ENCODE measurements around the gene SLC37A1. TPM values are rescaled to one million over a fixed set of nuclear protein-coding genes. Genes with fewer than 3 reads are reported as not detected.

Gene SLC37A1
- total and polyA plus RNA-seq, 5 donors from 2014 or later = 2.8 to 18.8 (median 3.6) TPM

GRCh38 chr21:42499444-42500112 lies 14.1 kb upstream of the SLC37A1 start:
- Histone ChIP-seq H3K4me3 (ENCODE audit: low read depth, low read length) (no peak overlapping the region), H3K27ac (ENCODE audit: insufficient read depth, low read length, poor library complexity, severe bottlenecking) (no peak overlapping the region), H3K4me1 (ENCODE audit: control insufficient read depth, insufficient read depth, low read length, poor library complexity, severe bottlenecking) (peaks cover 20% of the 10 kb centered on the region), H3K36me3 (ENCODE audit: control insufficient read depth, insufficient read depth, low read length) (no peaks in the 10 kb centered on the region), H3K9me3 (ENCODE audit: control insufficient read depth in 2 of 2, low read length in 2 of 2) (no peaks in the 10 kb centered on the region), H3K27me3 (ENCODE audit: control insufficient read depth, insufficient read depth, low read length) (no peaks in the 10 kb centered on the region)
- peaks cover 0 to 26% (median 15%) of the 10 kb centered on the region in 4 donors for H3K4me1 Mint-ChIP-seq
- peaks cover 17% of the 10 kb centered on the region for H3K27me3 Mint-ChIP-seq
- no peaks in the 10 kb centered on the region for H3K36me3 Mint-ChIP-seq
- ATAC-seq (ENCODE audit: low read depth in 2 of 2) (no peak), DNase-seq (no peak)
- peak overlapping the region in 1 of 4 donors; percentile 43 for H3K4me3 Mint-ChIP-seq
- H3K27ac Mint-ChIP-seq = no peak overlapping the region
- no peaks in the 10 kb centered on the region for H3K9me3 Mint-ChIP-seq

- H3K4me3 Mint-ChIP-seq = no peak overlapping the region
- H3K9me3 Mint-ChIP-seq = no peaks in the 10 kb centered on the region
- H3K4me3 ChIP-seq (ENCODE audit: low read depth, low read length) = no peak overlapping the region
- H3K27me3 Mint-ChIP-seq = peaks cover 17% of the 10 kb centered on the region
- no peaks in the 10 kb centered on the region for H3K36me3 ChIP-seq (ENCODE audit: control insufficient read depth, insufficient read depth, low read length)
- H3K4me1 ChIP-seq (ENCODE audit: control insufficient read depth, insufficient read depth, low read length, poor library complexity, severe bottlenecking) = peaks cover 20% of the 10 kb centered on the region
- no peak for ATAC-seq (ENCODE audit: low read depth in 2 of 2)
- H3K4me1 Mint-ChIP-seq = peaks cover 0 to 26% (median 16%) of the 10 kb centered on the region in 4 donors
- no peak overlapping the region for H3K27ac ChIP-seq (ENCODE audit: insufficient read depth, low read length, poor library complexity, severe bottlenecking)
- H3K27ac Mint-ChIP-seq = no peak overlapping the region
- no peak for DNase-seq
- H3K36me3 Mint-ChIP-seq = no peaks in the 10 kb centered on the region
- H3K9me3 ChIP-seq (ENCODE audit: control insufficient read depth in 2 of 2, low read length in 2 of 2) = no peaks in the 10 kb centered on the region
- no peaks in the 10 kb centered on the region for H3K27me3 ChIP-seq (ENCODE audit: control insufficient read depth, insufficient read depth, low read length)
Observed at GRCh38 chr21:42500225-42500624, 13.4 kb upstream of the SLC37A1 start.

DNA sequence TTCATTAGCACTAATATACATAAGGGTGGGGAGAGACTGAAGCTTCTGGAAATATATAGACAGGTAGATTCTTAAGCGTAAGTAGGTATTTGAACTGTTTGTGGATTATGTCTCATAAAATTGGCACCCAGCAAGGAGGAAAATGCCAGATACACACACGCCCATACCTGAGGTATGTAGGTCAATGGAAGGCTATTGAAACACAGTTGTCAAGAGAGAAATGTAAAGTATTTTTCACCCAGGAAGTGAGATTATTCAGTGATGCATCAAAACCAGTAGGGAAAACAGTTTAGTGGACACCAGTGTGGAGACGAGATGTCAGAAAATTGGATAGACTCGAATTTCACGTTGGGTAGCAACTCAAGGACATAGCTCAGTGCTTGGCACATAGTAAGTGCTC lies 12.9 kb upstream of the SLC37A1 start:
- no peaks in the 10 kb centered on the region for H3K36me3 Mint-ChIP-seq
- H3K36me3 ChIP-seq (ENCODE audit: control insufficient read depth, insufficient read depth, low read length) = no peaks in the 10 kb centered on the region
- no peak overlapping the region for H3K27ac ChIP-seq (ENCODE audit: insufficient read depth, low read length, poor library complexity, severe bottlenecking)
- H3K27ac Mint-ChIP-seq = no peak overlapping the region
- peaks cover 17% of the 10 kb centered on the region for H3K4me1 ChIP-seq (ENCODE audit: control insufficient read depth, insufficient read depth, low read length, poor library complexity, severe bottlenecking)
- H3K27me3 Mint-ChIP-seq = peaks cover 16% of the 10 kb centered on the region
- DNase-seq (no peak), ATAC-seq (ENCODE audit: low read depth in 2 of 2) (no peak)
- no peaks in the 10 kb centered on the region for H3K9me3 ChIP-seq (ENCODE audit: control insufficient read depth in 2 of 2, low read length in 2 of 2)
- H3K9me3 Mint-ChIP-seq = no peaks in the 10 kb centered on the region
- H3K4me3 ChIP-seq (ENCODE audit: low read depth, low read length) = no peak overlapping the region
- peaks cover 0 to 26% (median 12%) of the 10 kb centered on the region in 4 donors for H3K4me1 Mint-ChIP-seq
- H3K4me3 Mint-ChIP-seq = no peak overlapping the region
- no peaks in the 10 kb centered on the region for H3K27me3 ChIP-seq (ENCODE audit: control insufficient read depth, insufficient read depth, low read length)

DNA sequence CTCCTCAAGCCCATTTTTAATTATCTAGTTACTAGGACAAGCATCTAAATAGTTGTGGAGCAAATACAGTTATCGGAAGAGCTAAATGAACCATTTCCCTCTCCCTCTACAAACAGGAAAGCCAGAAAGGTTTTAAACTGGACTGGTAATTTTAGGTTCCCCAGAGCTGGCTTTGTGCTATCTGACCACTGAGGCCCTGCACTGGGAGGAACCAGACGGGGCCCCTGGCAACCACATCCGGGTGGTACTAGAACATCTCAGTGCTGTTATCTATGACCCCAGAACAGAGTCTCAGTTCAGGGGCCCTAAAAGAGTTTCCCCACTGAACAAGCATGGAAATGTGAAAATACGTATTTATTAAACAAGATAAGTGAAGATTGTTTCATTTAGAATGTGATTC lies 9.9 kb upstream of the SLC37A1 start:
- H3K4me1 Mint-ChIP-seq = peaks cover 0 to 11% (median 5%) of the 10 kb centered on the region in 4 donors
- H3K36me3 Mint-ChIP-seq = no peaks in the 10 kb centered on the region
- DNase-seq (no peak), ATAC-seq (ENCODE audit: low read depth in 2 of 2) (no peak)
- Histone ChIP-seq H3K27me3 (ENCODE audit: control insufficient read depth, insufficient read depth, low read length) (no peaks in the 10 kb centered on the region), H3K4me1 (ENCODE audit: control insufficient read depth, insufficient read depth, low read length, poor library complexity, severe bottlenecking) (peaks cover 5% of the 10 kb centered on the region), H3K36me3 (ENCODE audit: control insufficient read depth, insufficient read depth, low read length) (no peaks in the 10 kb centered on the region), H3K27ac (ENCODE audit: insufficient read depth, low read length, poor library complexity, severe bottlenecking) (no peak overlapping the region), H3K4me3 (ENCODE audit: low read depth, low read length) (no peak overlapping the region), H3K9me3 (ENCODE audit: control insufficient read depth in 2 of 2, low read length in 2 of 2) (no peaks in the 10 kb centered on the region)
- no peaks in the 10 kb centered on the region for H3K9me3 Mint-ChIP-seq
- H3K27me3 Mint-ChIP-seq = peaks cover 14% of the 10 kb centered on the region
- no peak overlapping the region for H3K4me3 Mint-ChIP-seq
- H3K27ac Mint-ChIP-seq = peak overlapping the region in 1 of 3 donors; percentile 6

DNA sequence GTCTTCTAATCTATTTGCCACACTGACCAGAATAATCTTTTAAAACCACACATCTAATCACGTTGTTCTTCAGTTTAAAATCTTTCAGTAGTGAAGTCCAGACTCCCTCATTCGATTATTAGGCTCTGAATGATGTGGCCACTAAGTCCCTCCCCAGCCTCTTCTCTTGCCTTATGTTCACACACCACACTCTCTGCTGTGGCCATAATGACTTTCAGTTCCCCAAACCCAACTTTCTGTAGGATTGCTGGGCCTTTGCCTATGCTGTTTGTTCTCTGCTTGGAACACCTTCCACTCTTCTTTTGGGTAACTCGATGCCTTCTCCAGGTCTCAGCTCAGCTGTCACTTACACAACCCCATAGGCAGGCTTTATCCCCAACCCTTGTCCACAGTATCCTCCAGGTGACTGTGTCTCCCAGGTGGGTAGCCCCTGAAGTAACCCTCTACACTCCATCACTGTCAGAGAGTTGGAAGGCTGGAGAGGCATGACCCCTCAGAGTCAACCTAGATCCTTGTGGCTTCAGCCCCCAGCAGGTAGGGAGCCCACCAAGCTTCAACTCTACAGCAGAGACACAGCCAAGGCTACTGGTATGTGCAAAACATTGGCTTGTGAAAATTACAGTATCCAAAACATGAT lies 8.4 kb upstream of the SLC37A1 start:
- Mint-ChIP-seq H3K9me3 (no peaks in the 10 kb centered on the region), H3K4me1 (peaks cover 0 to 11% (median 5%) of the 10 kb centered on the region in 4 donors), H3K36me3 (no peaks in the 10 kb centered on the region), H3K4me3 (no peak overlapping the region), H3K27ac (no peak overlapping the region), H3K27me3 (peaks cover 21% of the 10 kb centered on the region)
- Histone ChIP-seq H3K4me1 (ENCODE audit: control insufficient read depth, insufficient read depth, low read length, poor library complexity, severe bottlenecking) (peaks cover 5% of the 10 kb centered on the region), H3K27ac (ENCODE audit: insufficient read depth, low read length, poor library complexity, severe bottlenecking) (no peak overlapping the region), H3K4me3 (ENCODE audit: low read depth, low read length) (no peak overlapping the region), H3K9me3 (ENCODE audit: control insufficient read depth in 2 of 2, low read length in 2 of 2) (no peaks in the 10 kb centered on the region), H3K27me3 (ENCODE audit: control insufficient read depth, insufficient read depth, low read length) (no peaks in the 10 kb centered on the region), H3K36me3 (ENCODE audit: control insufficient read depth, insufficient read depth, low read length) (no peaks in the 10 kb centered on the region)
- DNase-seq (no peak), ATAC-seq (ENCODE audit: low read depth in 2 of 2) (no peak)

GRCh38 chr21:42507418-42507817 lies 6.2 kb upstream of the SLC37A1 start:
- H3K27ac ChIP-seq (ENCODE audit: insufficient read depth, low read length, poor library complexity, severe bottlenecking) = no peak overlapping the region
- ATAC-seq (ENCODE audit: low read depth in 2 of 2) (no peak), DNase-seq (no peak)
- no peaks in the 10 kb centered on the region for H3K36me3 ChIP-seq (ENCODE audit: control insufficient read depth, insufficient read depth, low read length)
- H3K9me3 ChIP-seq (ENCODE audit: control insufficient read depth in 2 of 2, low read length in 2 of 2) = no peaks in the 10 kb centered on the region
- Mint-ChIP-seq H3K4me1 (peaks cover 0 to 14% (median 5%) of the 10 kb centered on the region in 4 donors), H3K9me3 (no peaks in the 10 kb centered on the region), H3K4me3 (no peak overlapping the region), H3K27ac (peak overlapping the region in 1 of 3 donors; percentile 24), H3K36me3 (no peaks in the 10 kb centered on the region), H3K27me3 (peaks cover 27% of the 10 kb centered on the region)
- H3K4me1 ChIP-seq (ENCODE audit: control insufficient read depth, insufficient read depth, low read length, poor library complexity, severe bottlenecking) = peaks cover 5% of the 10 kb centered on the region
- no peak overlapping the region for H3K4me3 ChIP-seq (ENCODE audit: low read depth, low read length)
- H3K27me3 ChIP-seq (ENCODE audit: control insufficient read depth, insufficient read depth, low read length) = no peaks in the 10 kb centered on the region

- Mint-ChIP-seq H3K9me3 (no peaks in the 10 kb centered on the region), H3K27ac (no peak overlapping the region), H3K36me3 (no peaks in the 10 kb centered on the region), H3K4me3 (no peak overlapping the region), H3K4me1 (peaks cover 0 to 18% (median 5%) of the 10 kb centered on the region in 4 donors), H3K27me3 (peaks cover 23% of the 10 kb centered on the region)
- no peak overlapping the region for H3K4me3 ChIP-seq (ENCODE audit: low read depth, low read length)
- H3K27me3 ChIP-seq (ENCODE audit: control insufficient read depth, insufficient read depth, low read length) = no peaks in the 10 kb centered on the region
- peaks cover 10% of the 10 kb centered on the region for H3K4me1 ChIP-seq (ENCODE audit: control insufficient read depth, insufficient read depth, low read length, poor library complexity, severe bottlenecking)
- ATAC-seq (ENCODE audit: low read depth in 2 of 2) (no peak), DNase-seq (no peak)
- H3K27ac ChIP-seq (ENCODE audit: insufficient read depth, low read length, poor library complexity, severe bottlenecking) = no peak overlapping the region
- H3K9me3 ChIP-seq (ENCODE audit: control insufficient read depth in 2 of 2, low read length in 2 of 2) = no peaks in the 10 kb centered on the region
- no peaks in the 10 kb centered on the region for H3K36me3 ChIP-seq (ENCODE audit: control insufficient read depth, insufficient read depth, low read length)
Observed at GRCh38 chr21:42508371-42508770, 5.3 kb upstream of the SLC37A1 start.

DNA sequence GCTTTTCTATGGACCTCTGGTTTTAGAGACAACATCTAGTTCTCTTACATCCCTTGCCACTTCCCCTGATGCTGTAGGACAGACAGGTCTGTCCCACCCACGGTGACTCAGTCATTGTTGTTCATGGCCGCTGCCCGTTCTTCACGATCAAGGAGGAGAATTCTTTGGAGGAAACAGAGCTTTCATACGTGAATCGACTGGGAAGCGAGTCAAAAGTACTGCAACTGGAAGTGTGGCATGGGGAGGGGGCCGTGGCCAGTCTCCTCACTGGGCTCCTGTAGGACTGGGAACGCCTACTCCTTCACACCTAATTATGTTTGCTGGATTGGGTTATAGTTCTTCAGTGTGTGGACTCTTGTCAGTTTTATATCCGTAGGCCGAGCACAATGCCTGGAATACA lies 4.4 kb upstream of the SLC37A1 start:
- Histone ChIP-seq H3K27me3 (ENCODE audit: control insufficient read depth, insufficient read depth, low read length) (no peaks in the 10 kb centered on the region), H3K4me1 (ENCODE audit: control insufficient read depth, insufficient read depth, low read length, poor library complexity, severe bottlenecking) (peaks cover 7% of the 10 kb centered on the region), H3K9me3 (ENCODE audit: control insufficient read depth in 2 of 2, low read length in 2 of 2) (no peaks in the 10 kb centered on the region), H3K4me3 (ENCODE audit: low read depth, low read length) (no peak overlapping the region), H3K36me3 (ENCODE audit: control insufficient read depth, insufficient read depth, low read length) (no peaks in the 10 kb centered on the region), H3K27ac (ENCODE audit: insufficient read depth, low read length, poor library complexity, severe bottlenecking) (no peak overlapping the region)
- Mint-ChIP-seq H3K4me3 (no peak overlapping the region), H3K27ac (no peak overlapping the region), H3K27me3 (peaks cover 19% of the 10 kb centered on the region), H3K9me3 (no peaks in the 10 kb centered on the region), H3K36me3 (no peaks in the 10 kb centered on the region), H3K4me1 (peaks cover 0 to 9% (median 2%) of the 10 kb centered on the region in 4 donors)
- ATAC-seq (ENCODE audit: low read depth in 2 of 2) (no peak), DNase-seq (no peak)
